Measurements from ENCODE around the gene NFIA. TPM values are rescaled to one million over a fixed set of nuclear protein-coding genes. Genes with fewer than 3 reads are reported as not detected.

NFIA gene
- total RNA-seq, 6 donors from 2014 or later = 33.5 to 94.3 (median 44.9) TPM

- no peaks in the 10 kb centered on the region for H3K4me1 ChIP-seq
- H3K27ac ChIP-seq = no peak overlapping the region
- DNase-seq (no peak), ATAC-seq (ENCODE audit: low FRiP score in 2 of 2) (no peak)
- H3K9me3 ChIP-seq = no peaks in the 10 kb centered on the region
- no peaks in the 10 kb centered on the region for H3K36me3 ChIP-seq
- no peak for TF ChIP-seq CTCF (IDR thresholded peaks at IDR 0.05)
- WGBS, 2 donors = 81 to 89% methylated on average over 4 of the region's 4 CpGs
- no peaks in the 10 kb centered on the region for H3K27me3 ChIP-seq
- H3K4me3 ChIP-seq = no peak overlapping the region
Measured at GRCh38 chr1:61504852-61505390, 422.6 kb downstream of the NFIA start.

- no peaks in the 10 kb centered on the region for H3K9me3 ChIP-seq
- TF ChIP-seq CTCF (IDR thresholded peaks at IDR 0.05) (no peak), POLR2AphosphoS5 (IDR thresholded peaks at IDR 0.05) (no peak), POLR2A (IDR thresholded peaks at IDR 0.05) (no peak), EP300 (IDR thresholded peaks at IDR 0.05) (no peak)
- H3K27ac ChIP-seq = no peak overlapping the region
- ATAC-seq (ENCODE audit: low FRiP score in 2 of 2) (no peak), DNase-seq (no peak)
- no peak overlapping the region for H3K4me3 ChIP-seq
- no peaks in the 10 kb centered on the region for H3K4me1 ChIP-seq
- no peaks in the 10 kb centered on the region for H3K27me3 ChIP-seq
- WGBS, 2 donors = 96 to 100% methylated on average over 2 of the region's 2 CpGs
- no peaks in the 10 kb centered on the region for H3K36me3 ChIP-seq
Measured at GRCh38 chr1:61506236-61506635, 423.9 kb downstream of the NFIA start.

- Histone ChIP-seq H3K4me1 (no peaks in the 10 kb centered on the region), H3K36me3 (no peaks in the 10 kb centered on the region), H3K4me3 (no peak overlapping the region), H3K27ac (no peak overlapping the region), H3K27me3 (no peaks in the 10 kb centered on the region), H3K9me3 (no peaks in the 10 kb centered on the region)
- ATAC-seq (ENCODE audit: low FRiP score in 2 of 2) = no peak
- WGBS, 2 donors = 92 to 96% methylated on average over 4 of the region's 4 CpGs
- TF ChIP-seq POLR2AphosphoS5 (IDR thresholded peaks at IDR 0.05) (no peak), CTCF (IDR thresholded peaks at IDR 0.05) (no peak)
- no peak for DNase-seq
Measured at GRCh38 chr1:61506944-61507500, 424.7 kb downstream of the NFIA start.

Data from upper lobe of left lung (tissue), 6 donors.